ENCODE data around the gene CDH4.

The CDH4 gene

GRCh38 chr20:61911824-61912223, 659.8 kb downstream of the CDH4 start:
- no peak for DNase-seq

GRCh38 chr20:61912665-61913422, 660.8 kb downstream of the CDH4 start:
- no peak for DNase-seq

- no peak for DNase-seq
Measured at GRCh38 chr20:61913423-61914225, 661.6 kb downstream of the CDH4 start.

- no peak for DNase-seq
Measured at GRCh38 chr20:61915101-61915500, 663.0 kb downstream of the CDH4 start.

- DNase-seq, result no peak
Measured at GRCh38 chr20:61916318-61916891, 664.3 kb downstream of the CDH4 start.

- no peak for DNase-seq
Measured at GRCh38 chr20:61917474-61918145, 665.5 kb downstream of the CDH4 start.

- DNase-seq, result no peak
Measured at GRCh38 chr20:61918548-61918947, 666.5 kb downstream of the CDH4 start.

- DNase-seq, result no peak
Measured at GRCh38 chr20:61919239-61919638, 667.2 kb downstream of the CDH4 start.

GRCh38 chr20:61919675-61920365, 667.8 kb downstream of the CDH4 start:
- DNase-seq, result no peak

GRCh38 chr20:61922411-61922810, 670.4 kb downstream of the CDH4 start:
- no peak for DNase-seq

- DNase-seq, result no peak
Measured at GRCh38 chr20:61922936-61923335, 670.9 kb downstream of the CDH4 start.

GRCh38 chr20:61923371-61924166, 671.5 kb downstream of the CDH4 start:
- no peak for DNase-seq

- DNase-seq, result no peak
Measured at GRCh38 chr20:61924211-61924857, 672.3 kb downstream of the CDH4 start.

- no peak for DNase-seq
Measured at GRCh38 chr20:61924858-61925554, 672.9 kb downstream of the CDH4 start.

GRCh38 chr20:61925555-61926252, 673.6 kb downstream of the CDH4 start:
- DNase-seq, result no peak

- DNase-seq, result no peak
Measured at GRCh38 chr20:61926253-61926613, 674.2 kb downstream of the CDH4 start.

- DNase-seq, result no peak
Measured at GRCh38 chr20:61926796-61927192, 674.7 kb downstream of the CDH4 start.

- DNase-seq, result no peak
Measured at GRCh38 chr20:61927193-61927825, 675.2 kb downstream of the CDH4 start.

- DNase-seq, result no peak
Measured at GRCh38 chr20:61927826-61928541, 675.9 kb downstream of the CDH4 start.
